MM.1S (cell line): ENCODE results near the gene OGG1.

Experiments
- DNase-seq: peaks from one replicate; pipeline ENCODE4 v3.0.0-alpha.2; 2015
- H2AFZ ChIP-seq: fragments of 300-600 bp; sonication (generic); 2 replicates; pipeline ENCODE4 v1.6.0; 2016; ENCODE audit warnings: antibody characterized with exemption, low read length
- H3F3A ChIP-seq: fragments of 300-600 bp; sonication (generic); 2 replicates; pipeline ENCODE4 v1.6.1; 2016; ENCODE audit warnings: mild to moderate bottlenecking, antibody characterized with exemption, low read length, moderate library complexity, mixed read lengths; ENCODE audit not compliant: insufficient read depth
- H3K27ac ChIP-seq: fragments of 300-600 bp; sonication (generic); 2 replicates; pipeline ENCODE4 v1.5.1; 2016; ENCODE audit warnings: mild to moderate bottlenecking, low read length
- H3K27me3 ChIP-seq: fragments of 300-600 bp; sonication (generic); replicated peaks from 2 replicates; pipeline ENCODE4 v1.6.0; 2016; ENCODE audit warnings: low read length; ENCODE audit not compliant: insufficient read depth
- H3K36me3 ChIP-seq: fragments of 300-600 bp; sonication (generic); replicated peaks from 2 replicates; pipeline ENCODE4 v1.6.1; 2016; ENCODE audit warnings: mild to moderate bottlenecking, low read length, mixed read lengths; ENCODE audit not compliant: insufficient read depth
- H3K4me1 ChIP-seq: fragments of 300-600 bp; sonication (generic); 2 replicates; pipeline ENCODE4 v1.6.1; 2016; ENCODE audit warnings: low read length, mixed read lengths
- H3K4me2 ChIP-seq: fragments of 300-600 bp; sonication (generic); 2 replicates; pipeline ENCODE4 v1.6.0; 2016; ENCODE audit warnings: low read depth, low read length
- H3K4me3 ChIP-seq: fragments of 300-600 bp; sonication (generic); 2 replicates; pipeline ENCODE4 v1.5.1; 2016; ENCODE audit warnings: low read length, mixed read lengths
- H3K79me2 ChIP-seq: fragments of 300-600 bp; sonication (generic); 2 replicates; pipeline ENCODE4 v1.6.1; 2016; ENCODE audit warnings: mixed run types, low read length, mixed read lengths
- H3K9ac ChIP-seq: fragments of 300-600 bp; sonication (generic); 2 replicates; pipeline ENCODE4 v1.6.1; 2016; ENCODE audit warnings: low read length, mixed read lengths
- H3K9me2 ChIP-seq: fragments of 300-600 bp; sonication (generic); replicated peaks from 2 replicates; pipeline ENCODE4 v1.6.1; 2016; ENCODE audit warnings: mild to moderate bottlenecking, low read length, mixed read lengths; ENCODE audit not compliant: insufficient read depth
- H3K9me3 ChIP-seq: fragments of 300-600 bp; sonication (generic); replicated peaks from 2 replicates; pipeline ENCODE4 v1.6.1; 2016; ENCODE audit warnings: mild to moderate bottlenecking, low read length, mixed read lengths; ENCODE audit not compliant: insufficient read depth
- H4K20me1 ChIP-seq: fragments of 300-600 bp; sonication (generic); 2 replicates; pipeline ENCODE4 v1.6.1; 2016; ENCODE audit warnings: mild to moderate bottlenecking, low read length, moderate library complexity, mixed read lengths; ENCODE audit not compliant: insufficient read depth
- EZH2 ChIP-seq: fragments of 300-600 bp; sonication (generic); optimal IDR thresholded peaks from 2 replicates; pipeline ENCODE3; 2017; ENCODE audit warnings: low read depth, mild to moderate bottlenecking, antibody characterized with exemption, low read length, mixed read lengths
- EZH2phosphoT487 ChIP-seq: fragments of 300-600 bp; sonication (generic); IDR thresholded peaks from 2 replicates; pipeline ENCODE4 v1.6.1; 2018; ENCODE audit warnings: antibody characterized with exemption, low read length
- TF ChIP-seq, protein P1 (sequence below): fragments of 300-600 bp; sonication (generic); IDR thresholded peaks from 2 replicates; pipeline ENCODE4 v1.5.1; 2016; ENCODE audit warnings: antibody characterized with exemption, low read length, mixed read lengths

The OGG1 gene

DNA sequence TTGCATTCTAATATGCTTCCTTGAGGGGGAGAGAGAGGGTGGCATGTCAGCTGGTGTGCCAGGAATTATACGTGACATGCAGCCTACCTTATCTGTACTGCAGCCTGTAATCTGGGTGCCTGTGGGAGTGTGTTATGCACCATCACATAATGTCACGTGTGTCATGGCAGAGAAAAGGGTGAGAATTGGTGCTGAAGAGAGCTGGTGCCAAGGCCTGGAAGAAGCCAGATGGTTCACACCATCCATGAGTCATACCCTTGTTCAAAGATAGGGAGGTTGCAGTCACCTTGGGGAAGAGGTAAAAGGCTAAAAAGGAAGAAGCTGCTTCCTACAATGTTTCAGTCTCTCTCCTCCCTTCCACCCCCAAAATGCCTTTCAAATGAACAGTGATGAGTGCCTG is 12.9 kb upstream of the OGG1 start:
- Histone ChIP-seq H3K27me3 (no peaks in the 10 kb centered on the region), H3K79me2 (peaks cover 69% of the 10 kb centered on the region), H3K4me1 (peaks cover 10% of the 10 kb centered on the region), H3K4me3 (no peak overlapping the region), H3F3A (no peaks in the 10 kb centered on the region), H3K4me2 (no peak overlapping the region), H3K9me3 (no peaks in the 10 kb centered on the region), H4K20me1 (no peaks in the 10 kb centered on the region), H3K27ac (no peak overlapping the region), H2AFZ (no peak overlapping the region), H3K9me2 (no peaks in the 10 kb centered on the region), H3K36me3 (peaks cover 21% of the 10 kb centered on the region; the same call in 1 of the 2 replicates), H3K9ac (no peak overlapping the region)
- DNase-seq, result no peak
- TF ChIP-seq EZH2 (no peak), EZH2phosphoT487 (no peak)
- TF ChIP-seq, protein P1, sequence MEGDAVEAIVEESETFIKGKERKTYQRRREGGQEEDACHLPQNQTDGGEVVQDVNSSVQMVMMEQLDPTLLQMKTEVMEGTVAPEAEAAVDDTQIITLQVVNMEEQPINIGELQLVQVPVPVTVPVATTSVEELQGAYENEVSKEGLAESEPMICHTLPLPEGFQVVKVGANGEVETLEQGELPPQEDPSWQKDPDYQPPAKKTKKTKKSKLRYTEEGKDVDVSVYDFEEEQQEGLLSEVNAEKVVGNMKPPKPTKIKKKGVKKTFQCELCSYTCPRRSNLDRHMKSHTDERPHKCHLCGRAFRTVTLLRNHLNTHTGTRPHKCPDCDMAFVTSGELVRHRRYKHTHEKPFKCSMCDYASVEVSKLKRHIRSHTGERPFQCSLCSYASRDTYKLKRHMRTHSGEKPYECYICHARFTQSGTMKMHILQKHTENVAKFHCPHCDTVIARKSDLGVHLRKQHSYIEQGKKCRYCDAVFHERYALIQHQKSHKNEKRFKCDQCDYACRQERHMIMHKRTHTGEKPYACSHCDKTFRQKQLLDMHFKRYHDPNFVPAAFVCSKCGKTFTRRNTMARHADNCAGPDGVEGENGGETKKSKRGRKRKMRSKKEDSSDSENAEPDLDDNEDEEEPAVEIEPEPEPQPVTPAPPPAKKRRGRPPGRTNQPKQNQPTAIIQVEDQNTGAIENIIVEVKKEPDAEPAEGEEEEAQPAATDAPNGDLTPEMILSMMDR, result no peak

DNA sequence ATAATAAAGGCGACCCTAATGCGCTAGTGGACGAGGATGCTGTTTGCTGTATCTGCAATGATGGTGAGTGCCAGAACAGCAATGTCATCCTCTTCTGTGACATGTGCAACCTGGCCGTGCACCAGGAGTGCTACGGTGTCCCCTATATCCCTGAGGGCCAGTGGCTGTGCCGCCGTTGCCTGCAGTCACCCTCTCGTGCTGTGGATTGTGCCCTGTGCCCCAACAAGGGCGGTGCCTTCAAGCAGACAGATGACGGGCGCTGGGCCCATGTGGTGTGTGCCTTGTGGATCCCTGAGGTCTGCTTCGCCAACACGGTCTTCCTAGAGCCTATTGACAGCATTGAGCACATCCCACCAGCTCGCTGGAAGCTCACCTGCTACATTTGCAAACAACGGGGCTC is 10.6 kb upstream of the OGG1 start:
- peaks cover 46% of the 10 kb centered on the region for H3K79me2 ChIP-seq
- no peaks in the 10 kb centered on the region for H4K20me1 ChIP-seq

GRCh38 chr3:9742560-9742959 is 7.2 kb upstream of the OGG1 start:
- H3K4me1 ChIP-seq, result no peaks in the 10 kb centered on the region
- H2AFZ ChIP-seq, result no peak overlapping the region
- H3K9ac ChIP-seq, result no peak overlapping the region
- H3K36me3 ChIP-seq, result peaks cover 19% of the 10 kb centered on the region
- H3K27me3 ChIP-seq, result no peaks in the 10 kb centered on the region
- H3K9me2 ChIP-seq, result no peaks in the 10 kb centered on the region
- no peaks in the 10 kb centered on the region for H3F3A ChIP-seq
- H3K4me2 ChIP-seq, result no peak overlapping the region
- H3K27ac ChIP-seq, result no peak overlapping the region
- peaks cover 16% of the 10 kb centered on the region; the same call in 1 of the 2 replicates for H3K79me2 ChIP-seq
- no peak overlapping the region for H3K4me3 ChIP-seq
- H3K9me3 ChIP-seq, result no peaks in the 10 kb centered on the region
- no peaks in the 10 kb centered on the region for H4K20me1 ChIP-seq
- TF ChIP-seq, protein P1, result no peak
- TF ChIP-seq EZH2phosphoT487 (no peak), EZH2 (no peak)
- DNase-seq, result no peak

More for the DNA sequence above, 10.6 kb upstream of the OGG1 start:
- H3F3A ChIP-seq, result no peaks in the 10 kb centered on the region
- no peak overlapping the region for H3K27ac ChIP-seq
- no peak overlapping the region for H2AFZ ChIP-seq
- H3K4me1 ChIP-seq, result no peaks in the 10 kb centered on the region
- DNase-seq, result no peak
- H3K4me2 ChIP-seq, result no peak overlapping the region
- H3K9me3 ChIP-seq, result no peaks in the 10 kb centered on the region
- TF ChIP-seq EZH2, result no peak
- TF ChIP-seq, protein P1, result no peak
- no peak for TF ChIP-seq EZH2phosphoT487
- H3K9ac ChIP-seq, result no peak overlapping the region
- no peaks in the 10 kb centered on the region for H3K27me3 ChIP-seq
- H3K36me3 ChIP-seq, result peaks cover 19% of the 10 kb centered on the region
- no peaks in the 10 kb centered on the region for H3K9me2 ChIP-seq
- no peak overlapping the region for H3K4me3 ChIP-seq
